ENCODE data around the gene TAMALIN.

The TAMALIN gene

GRCh38 chr12:52006726-52007157 is at the start of gene TAMALIN:
Gene TAMALIN, plus strand, starts transcription at chr12:52006946. Its CDS starts 74 bp downstream, at chr12:52007020.
- TF ChIP-seq TCF12 (IDR thresholded peaks at IDR 0.05; ENCODE audit: low read depth): no peak
- TF ChIP-seq ZBTB7A (IDR thresholded peaks at IDR 0.05; ENCODE audit: low read depth): no peak
- no peak for TF ChIP-seq CEBPB (IDR thresholded peaks at IDR 0.05)
- TF ChIP-seq FOXM1 (IDR thresholded peaks at IDR 0.05; ENCODE audit: borderline replicate concordance, low read depth): no peak
- no peak for TF ChIP-seq EGR1 (IDR thresholded peaks at IDR 0.05)
- no peak for TF ChIP-seq USF1 (IDR thresholded peaks at IDR 0.05)
- no peak for TF ChIP-seq RAD21 (IDR thresholded peaks at IDR 0.05; ENCODE audit: low read depth)
- no peak for TF ChIP-seq CREB1 (IDR thresholded peaks at IDR 0.05; ENCODE audit: low read depth)
- TF ChIP-seq, protein P1, sequence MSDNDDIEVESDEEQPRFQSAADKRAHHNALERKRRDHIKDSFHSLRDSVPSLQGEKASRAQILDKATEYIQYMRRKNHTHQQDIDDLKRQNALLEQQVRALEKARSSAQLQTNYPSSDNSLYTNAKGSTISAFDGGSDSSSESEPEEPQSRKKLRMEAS (IDR thresholded peaks at IDR 0.05): no peak
- no peak for TF ChIP-seq EP300 (IDR thresholded peaks at IDR 0.05; ENCODE audit: borderline replicate concordance)
- no peak for TF ChIP-seq NFIC (IDR thresholded peaks at IDR 0.05)
- TF ChIP-seq TAF1 (IDR thresholded peaks at IDR 0.05; ENCODE audit: low read depth): no peak
- no peak for TF ChIP-seq YY1 (IDR thresholded peaks at IDR 0.05; ENCODE audit: low read depth)
- TF ChIP-seq TEAD4 (IDR thresholded peaks at IDR 0.05): no peak

DNA sequence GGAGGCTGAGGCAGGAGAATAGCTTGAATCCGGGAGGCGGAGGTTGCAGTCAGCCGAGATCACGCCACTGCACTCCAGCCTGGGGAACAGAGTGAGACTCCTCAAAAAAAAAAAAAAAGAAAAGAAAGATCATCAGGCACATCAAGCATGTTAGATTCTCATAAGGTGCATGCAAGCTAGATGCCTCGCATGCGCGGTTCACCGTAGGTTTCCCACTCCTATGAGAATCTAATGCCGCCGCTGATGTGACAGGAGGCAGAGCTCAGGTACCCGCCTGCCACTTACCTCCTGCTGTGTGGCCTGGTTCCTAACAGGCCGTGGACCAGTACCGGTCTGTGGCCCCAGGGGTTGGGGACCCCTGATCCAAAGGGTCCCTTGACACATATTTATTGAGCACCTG is 48.2 kb upstream of the TAMALIN start:
- TF ChIP-seq FOXM1 (IDR thresholded peaks at IDR 0.05; ENCODE audit: borderline replicate concordance, low read depth) (no peak), EP300 (IDR thresholded peaks at IDR 0.05; ENCODE audit: borderline replicate concordance) (no peak), RAD21 (IDR thresholded peaks at IDR 0.05; ENCODE audit: low read depth) (no peak), YY1 (IDR thresholded peaks at IDR 0.05; ENCODE audit: low read depth) (no peak)
- TF ChIP-seq, protein P1 (IDR thresholded peaks at IDR 0.05): no peak

DNA sequence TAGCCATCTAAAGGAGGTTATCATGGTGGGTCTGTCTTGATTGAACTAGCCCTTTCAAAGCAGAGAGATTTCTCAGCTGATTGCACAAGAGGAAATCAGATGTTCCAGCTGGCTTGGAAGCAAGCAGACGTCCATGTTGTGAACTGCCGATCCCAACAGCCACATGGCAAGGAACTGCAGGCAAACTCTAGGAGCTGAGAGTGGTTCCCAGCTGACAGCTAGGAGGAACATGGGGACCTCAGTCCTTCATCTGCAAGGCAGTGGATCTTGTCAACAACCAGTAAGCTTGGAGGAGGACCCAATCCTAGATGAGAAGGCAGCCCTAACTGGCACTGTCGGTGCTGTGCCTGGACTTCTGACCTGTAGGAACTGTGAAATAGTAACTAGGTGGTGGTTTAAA is 47.5 kb upstream of the TAMALIN start:
- no peak for TF ChIP-seq CREB1 (IDR thresholded peaks at IDR 0.05; ENCODE audit: low read depth)
- no peak for TF ChIP-seq TEAD4 (IDR thresholded peaks at IDR 0.05)
- no peak for TF ChIP-seq YY1 (IDR thresholded peaks at IDR 0.05; ENCODE audit: low read depth)
- TF ChIP-seq CEBPB (IDR thresholded peaks at IDR 0.05): no peak
- no peak for TF ChIP-seq EGR1 (IDR thresholded peaks at IDR 0.05)
- TF ChIP-seq FOXM1 (IDR thresholded peaks at IDR 0.05; ENCODE audit: borderline replicate concordance, low read depth): no peak
- TF ChIP-seq USF1 (IDR thresholded peaks at IDR 0.05): no peak
- TF ChIP-seq TAF1 (IDR thresholded peaks at IDR 0.05; ENCODE audit: low read depth): no peak
- TF ChIP-seq TCF12 (IDR thresholded peaks at IDR 0.05; ENCODE audit: low read depth): no peak
- no peak for TF ChIP-seq NFIC (IDR thresholded peaks at IDR 0.05)
- TF ChIP-seq, protein P2, sequence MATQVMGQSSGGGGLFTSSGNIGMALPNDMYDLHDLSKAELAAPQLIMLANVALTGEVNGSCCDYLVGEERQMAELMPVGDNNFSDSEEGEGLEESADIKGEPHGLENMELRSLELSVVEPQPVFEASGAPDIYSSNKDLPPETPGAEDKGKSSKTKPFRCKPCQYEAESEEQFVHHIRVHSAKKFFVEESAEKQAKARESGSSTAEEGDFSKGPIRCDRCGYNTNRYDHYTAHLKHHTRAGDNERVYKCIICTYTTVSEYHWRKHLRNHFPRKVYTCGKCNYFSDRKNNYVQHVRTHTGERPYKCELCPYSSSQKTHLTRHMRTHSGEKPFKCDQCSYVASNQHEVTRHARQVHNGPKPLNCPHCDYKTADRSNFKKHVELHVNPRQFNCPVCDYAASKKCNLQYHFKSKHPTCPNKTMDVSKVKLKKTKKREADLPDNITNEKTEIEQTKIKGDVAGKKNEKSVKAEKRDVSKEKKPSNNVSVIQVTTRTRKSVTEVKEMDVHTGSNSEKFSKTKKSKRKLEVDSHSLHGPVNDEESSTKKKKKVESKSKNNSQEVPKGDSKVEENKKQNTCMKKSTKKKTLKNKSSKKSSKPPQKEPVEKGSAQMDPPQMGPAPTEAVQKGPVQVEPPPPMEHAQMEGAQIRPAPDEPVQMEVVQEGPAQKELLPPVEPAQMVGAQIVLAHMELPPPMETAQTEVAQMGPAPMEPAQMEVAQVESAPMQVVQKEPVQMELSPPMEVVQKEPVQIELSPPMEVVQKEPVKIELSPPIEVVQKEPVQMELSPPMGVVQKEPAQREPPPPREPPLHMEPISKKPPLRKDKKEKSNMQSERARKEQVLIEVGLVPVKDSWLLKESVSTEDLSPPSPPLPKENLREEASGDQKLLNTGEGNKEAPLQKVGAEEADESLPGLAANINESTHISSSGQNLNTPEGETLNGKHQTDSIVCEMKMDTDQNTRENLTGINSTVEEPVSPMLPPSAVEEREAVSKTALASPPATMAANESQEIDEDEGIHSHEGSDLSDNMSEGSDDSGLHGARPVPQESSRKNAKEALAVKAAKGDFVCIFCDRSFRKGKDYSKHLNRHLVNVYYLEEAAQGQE (IDR thresholded peaks at IDR 0.05; ENCODE audit: low read depth): no peak
- TF ChIP-seq ZBTB7A (IDR thresholded peaks at IDR 0.05; ENCODE audit: low read depth): no peak
- TF ChIP-seq RAD21 (IDR thresholded peaks at IDR 0.05; ENCODE audit: low read depth): no peak
- TF ChIP-seq, protein P1 (IDR thresholded peaks at IDR 0.05): no peak
- no peak for TF ChIP-seq EP300 (IDR thresholded peaks at IDR 0.05; ENCODE audit: borderline replicate concordance)

- TF ChIP-seq ZBTB7A (IDR thresholded peaks at IDR 0.05; ENCODE audit: low read depth): no peak
- no peak for TF ChIP-seq CEBPB (IDR thresholded peaks at IDR 0.05)
- no peak for TF ChIP-seq CREB1 (IDR thresholded peaks at IDR 0.05; ENCODE audit: low read depth)
These were observed 46.8 kb upstream of the TAMALIN start for GRCh38 chr12:51959921-51960320.

- TF ChIP-seq EP300 (IDR thresholded peaks at IDR 0.05; ENCODE audit: borderline replicate concordance): no peak
- TF ChIP-seq RAD21 (IDR thresholded peaks at IDR 0.05; ENCODE audit: low read depth): no peak
- no peak for TF ChIP-seq YY1 (IDR thresholded peaks at IDR 0.05; ENCODE audit: low read depth)
- TF ChIP-seq, protein P2 (IDR thresholded peaks at IDR 0.05; ENCODE audit: low read depth): no peak
- TF ChIP-seq TEAD4 (IDR thresholded peaks at IDR 0.05): no peak
These were observed 46.3 kb upstream of the TAMALIN start for GRCh38 chr12:51960488-51960887.

DNA sequence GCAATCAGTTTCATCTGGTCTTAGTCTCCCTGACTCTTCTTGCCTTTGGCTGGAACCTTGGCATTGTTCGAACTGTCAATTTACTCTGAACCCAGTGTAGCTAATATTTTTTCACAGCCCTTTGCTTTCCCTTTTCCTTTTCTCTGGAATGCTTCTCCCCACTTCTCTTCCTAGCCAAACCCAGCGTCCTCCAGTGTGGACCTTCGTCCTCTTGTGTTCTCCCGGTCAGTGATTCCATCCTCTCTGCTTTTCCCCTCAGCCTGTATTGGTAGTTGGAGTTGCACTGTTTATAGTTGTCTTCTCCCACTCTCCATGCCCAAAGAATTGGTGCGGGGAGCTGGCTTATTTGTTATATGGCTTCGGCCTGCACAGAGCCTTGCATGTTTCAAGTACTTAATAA is 45.9 kb upstream of the TAMALIN start:
- TF ChIP-seq TAF1 (IDR thresholded peaks at IDR 0.05; ENCODE audit: low read depth): no peak
- TF ChIP-seq TCF12 (IDR thresholded peaks at IDR 0.05; ENCODE audit: low read depth): no peak
- no peak for TF ChIP-seq NFIC (IDR thresholded peaks at IDR 0.05)
- TF ChIP-seq CREB1 (IDR thresholded peaks at IDR 0.05; ENCODE audit: low read depth): no peak
- no peak for TF ChIP-seq RAD21 (IDR thresholded peaks at IDR 0.05; ENCODE audit: low read depth)
- TF ChIP-seq, protein P1 (IDR thresholded peaks at IDR 0.05): no peak
- no peak for TF ChIP-seq EP300 (IDR thresholded peaks at IDR 0.05; ENCODE audit: borderline replicate concordance)
- no peak for TF ChIP-seq EGR1 (IDR thresholded peaks at IDR 0.05)
- no peak for TF ChIP-seq ZBTB7A (IDR thresholded peaks at IDR 0.05; ENCODE audit: low read depth)
- no peak for TF ChIP-seq TEAD4 (IDR thresholded peaks at IDR 0.05)
- TF ChIP-seq USF1 (IDR thresholded peaks at IDR 0.05): no peak
- no peak for TF ChIP-seq FOXM1 (IDR thresholded peaks at IDR 0.05; ENCODE audit: borderline replicate concordance, low read depth)
